PC-3 (cell line): Measurements from ENCODE around the gene KRT80.

ENCODE experiments used
- CTCF ChIP-seq: fragments of 300-600 bp; sonication (generic); conservative IDR thresholded peaks from 2 replicates; pipeline ENCODE4 v1.5.1; 2017; ENCODE audit warnings: antibody characterized with exemption, low read depth, mild to moderate bottlenecking, low read length
- EZH2 ChIP-seq: fragments of 300-600 bp; sonication (generic); IDR thresholded peaks from one replicate; pipeline ENCODE4 v1.6.1; 2017; ENCODE audit warnings: antibody characterized with exemption, mild to moderate bottlenecking, low read length; ENCODE audit not compliant: unreplicated experiment

- TF ChIP-seq CTCF (no peak), EZH2 (no peak)
These were observed 17.5 kb upstream of the KRT80 start for GRCh38 chr12:52209321-52209720.
